ENCODE data around the gene BICC1. TPM values are rescaled to one million over a fixed set of nuclear protein-coding genes. Genes with fewer than 3 reads are reported as not detected.

BICC1 gene
- total and polyA plus RNA-seq, 2 of the 13 experiments (the other 11 are each of a cell fraction or from before 2014, with no cell fraction given): 0.18 to 1.5 TPM

GRCh38 chr10:58747687-58748086 lies 235.0 kb downstream of the BICC1 start:
- ATAC-seq (no peak), FAIRE-seq (no peak), DNase-seq (ENCODE audit: low spot score) (no peak)
- Histone ChIP-seq H3K27me3 (ENCODE audit: control insufficient read depth in 1 of 2, insufficient read depth in 2 of 2, low read length in 2 of 2) (no peaks in the 10 kb centered on the region), H3K4me1 (ENCODE audit: insufficient read depth, low read length) (peaks cover 3% of the 10 kb centered on the region; the same call in 1 of the 2 replicates), H3K9ac (ENCODE audit: insufficient read depth, low read depth, low read length) (no peak overlapping the region), H3K27ac (ENCODE audit: extremely low read length, insufficient read depth, low read length) (no peak overlapping the region), H4K20me1 (ENCODE audit: insufficient read depth, low read length) (no peaks in the 10 kb centered on the region), H3K4me2 (ENCODE audit: low read depth, low read length) (no peak overlapping the region), H2AFZ (ENCODE audit: low read length) (no peak overlapping the region), H3K36me3 (replicated peaks in 1 of 2; ENCODE audit: control insufficient read depth in 1 of 2, insufficient read depth in 2 of 2, low read length in 2 of 2) (no peaks in the 10 kb centered on the region), H3K9me3 (ENCODE audit: low read length) (no peaks in the 10 kb centered on the region), H3K4me3 (replicated peaks in 1 of 3; ENCODE audit: insufficient read depth in 1 of 3, low read depth in 2 of 3, low read length in 3 of 3) (no peak overlapping the region), H3K79me2 (ENCODE audit: insufficient read depth, low read length) (no peaks in the 10 kb centered on the region)
- BruUV-seq (replicated peaks): no TSS peak
- ChIA-PET CTCF (ENCODE audit: low intra/inter-chr PET ratio, low total read pairs) (no interaction called here), POLR2A (no interaction called here)
- TF ChIP-seq ZNF563 (CRISPR knock-in tag; IDR thresholded peaks at IDR 0.05): no peak
- no peak for TF ChIP-seq ZMYM3 (CRISPR knock-in tag; IDR thresholded peaks at IDR 0.05)
- TF ChIP-seq SIX1 (CRISPR knock-in tag; IDR thresholded peaks at IDR 0.05; ENCODE audit: borderline replicate concordance): no peak
- TF ChIP-seq, protein P1, sequence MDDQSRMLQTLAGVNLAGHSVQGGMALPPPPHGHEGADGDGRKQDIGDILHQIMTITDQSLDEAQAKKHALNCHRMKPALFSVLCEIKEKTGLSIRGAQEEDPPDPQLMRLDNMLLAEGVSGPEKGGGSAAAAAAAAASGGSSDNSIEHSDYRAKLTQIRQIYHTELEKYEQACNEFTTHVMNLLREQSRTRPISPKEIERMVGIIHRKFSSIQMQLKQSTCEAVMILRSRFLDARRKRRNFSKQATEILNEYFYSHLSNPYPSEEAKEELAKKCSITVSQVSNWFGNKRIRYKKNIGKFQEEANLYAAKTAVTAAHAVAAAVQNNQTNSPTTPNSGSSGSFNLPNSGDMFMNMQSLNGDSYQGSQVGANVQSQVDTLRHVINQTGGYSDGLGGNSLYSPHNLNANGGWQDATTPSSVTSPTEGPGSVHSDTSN (CRISPR knock-in tag; IDR thresholded peaks at IDR 0.05; ENCODE audit: borderline replicate concordance): no peak
- TF ChIP-seq THYN1 (CRISPR knock-in tag; IDR thresholded peaks at IDR 0.05; ENCODE audit: borderline replicate concordance, low read depth): no peak
- TF ChIP-seq, protein P2, sequence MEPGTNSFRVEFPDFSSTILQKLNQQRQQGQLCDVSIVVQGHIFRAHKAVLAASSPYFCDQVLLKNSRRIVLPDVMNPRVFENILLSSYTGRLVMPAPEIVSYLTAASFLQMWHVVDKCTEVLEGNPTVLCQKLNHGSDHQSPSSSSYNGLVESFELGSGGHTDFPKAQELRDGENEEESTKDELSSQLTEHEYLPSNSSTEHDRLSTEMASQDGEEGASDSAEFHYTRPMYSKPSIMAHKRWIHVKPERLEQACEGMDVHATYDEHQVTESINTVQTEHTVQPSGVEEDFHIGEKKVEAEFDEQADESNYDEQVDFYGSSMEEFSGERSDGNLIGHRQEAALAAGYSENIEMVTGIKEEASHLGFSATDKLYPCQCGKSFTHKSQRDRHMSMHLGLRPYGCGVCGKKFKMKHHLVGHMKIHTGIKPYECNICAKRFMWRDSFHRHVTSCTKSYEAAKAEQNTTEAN (CRISPR knock-in tag; conservative IDR thresholded peaks at IDR 0.05): no peak
- TF ChIP-seq MAZ (IDR thresholded peaks at IDR 0.05; ENCODE audit: borderline replicate concordance, low read depth, low read length): no peak
- TF ChIP-seq MAZ (CRISPR knock-in tag; IDR thresholded peaks at IDR 0.05; ENCODE audit: low read depth): no peak
- TF ChIP-seq KDM2A (CRISPR knock-in tag; IDR thresholded peaks at IDR 0.05; ENCODE audit: borderline replicate concordance, low read depth): no peak
- TF ChIP-seq MZF1 (CRISPR knock-in tag; IDR thresholded peaks at IDR 0.05; ENCODE audit: borderline replicate concordance): no peak
- no peak for TF ChIP-seq PRMT3 (CRISPR knock-in tag; IDR thresholded peaks at IDR 0.05; ENCODE audit: borderline replicate concordance, low read depth)
- TF ChIP-seq KDM5A (IDR thresholded peaks at IDR 0.05; ENCODE audit: borderline replicate concordance, low read length): no peak
- no peak for TF ChIP-seq EEA1 (CRISPR knock-in tag; IDR thresholded peaks at IDR 0.05; ENCODE audit: borderline replicate concordance)
- no peak for TF ChIP-seq ZNF841 (CRISPR knock-in tag; IDR thresholded peaks at IDR 0.05; ENCODE audit: borderline replicate concordance)
- TF ChIP-seq ZNF546 (CRISPR knock-in tag; conservative IDR thresholded peaks at IDR 0.05): no peak
- TF ChIP-seq MAFK (conservative IDR thresholded peaks at IDR 0.05 in 1 of 2, IDR thresholded peaks at IDR 0.05 in 1 of 2; ENCODE audit: low read length in 2 of 2): no peak
- intact Hi-C loops (cut with micrococcal nuclease; ENCODE audit: unreplicated experiment) (no loop called here), in situ Hi-C loops (cut with HindIII; ENCODE audit: extremely low pct_ligation_motif_present, low pct_unique_long_range_greater_than_20kb) (no loop called here)
- WGBS (ENCODE audit: low lambda C conversion rate): 77% methylated on average over 2 of the region's 2 CpGs
